ENCODE data around the gene DHDH.

Gene DHDH

GRCh38 chr19:48991011-48991609 lies 57.6 kb downstream of the DHDH start:
- Histone ChIP-seq H3K36me3 (peaks cover 45% of the 10 kb centered on the region), H3K27ac (peak overlapping the region; percentile 90), H3K27me3 (no peaks in the 10 kb centered on the region), H3K4me1 (ENCODE audit: control insufficient read depth in 1 of 2, insufficient read depth in 1 of 2, low read depth in 1 of 2, low read length in 1 of 2) (peaks cover 39 to 40% of the 10 kb centered on the region in 2 experiments), H3K4me3 (ENCODE audit: low read depth in 1 of 2, low read length in 1 of 2) (no peak overlapping the region), H3K9me3 (no peaks in the 10 kb centered on the region)
- no peak for TF ChIP-seq CTCF (IDR thresholded peaks at IDR 0.05)

- Histone ChIP-seq H3K27me3 (no peaks in the 10 kb centered on the region), H3K36me3 (peaks cover 35% of the 10 kb centered on the region), H3K9me3 (no peaks in the 10 kb centered on the region), H3K4me1 (ENCODE audit: control insufficient read depth in 1 of 2, insufficient read depth in 1 of 2, low read depth in 1 of 2, low read length in 1 of 2) (peaks cover 39 to 40% of the 10 kb centered on the region in 2 experiments), H3K27ac (peak overlapping the region; percentile 90), H3K4me3 (ENCODE audit: low read depth in 1 of 2, low read length in 1 of 2) (peak overlapping the region; percentile 77 to 81)
- no peak for TF ChIP-seq CTCF (IDR thresholded peaks at IDR 0.05)
Observed at GRCh38 chr19:48991873-48992580, 58.5 kb downstream of the DHDH start.

- no peak for TF ChIP-seq CTCF (IDR thresholded peaks at IDR 0.05)
- peak overlapping the region; percentile 90 for H3K27ac ChIP-seq
- peaks cover 39 to 40% of the 10 kb centered on the region in 2 experiments for H3K4me1 ChIP-seq (ENCODE audit: control insufficient read depth in 1 of 2, insufficient read depth in 1 of 2, low read depth in 1 of 2, low read length in 1 of 2)
- peak overlapping the region; percentile 77 to 81 for H3K4me3 ChIP-seq (ENCODE audit: low read depth in 1 of 2, low read length in 1 of 2)
- no peaks in the 10 kb centered on the region for H3K9me3 ChIP-seq
- H3K36me3 ChIP-seq = peaks cover 32% of the 10 kb centered on the region
- H3K27me3 ChIP-seq = no peaks in the 10 kb centered on the region
Observed at GRCh38 chr19:48992581-48993174, 59.2 kb downstream of the DHDH start.

GRCh38 chr19:48993175-48994034 lies 59.9 kb downstream of the DHDH start, which contains the start of the genes GYS1 and RUVBL2:
GYS1 (minus strand) TSS chr19:48993309; CDS start chr19:48993112, 197 bp downstream.
RUVBL2 (plus strand) TSS chr19:48993887; CDS start chr19:48993912, 25 bp downstream.
- peak within 1 kb of the TSS; percentile 77 to 81 for H3K4me3 ChIP-seq (ENCODE audit: low read depth in 1 of 2, low read length in 1 of 2)

More at GRCh38 chr19:48993175-48994034, 59.9 kb downstream of the DHDH start, which contains the start of the genes GYS1 and RUVBL2:
- Histone ChIP-seq H3K9me3 (no peaks in the 10 kb centered on the region), H3K4me1 (ENCODE audit: control insufficient read depth in 1 of 2, insufficient read depth in 1 of 2, low read depth in 1 of 2, low read length in 1 of 2) (peaks cover 39 to 40% of the 10 kb centered on the region in 2 experiments), H3K27ac (peak within 1 kb of the TSS; percentile 90), H3K27me3 (no peaks in the 10 kb centered on the region), H3K36me3 (peaks cover 25% of the 10 kb centered on the region)
- peak; percentile 100 for TF ChIP-seq CTCF (IDR thresholded peaks at IDR 0.05)
